H9 (cell line): ENCODE data around the gene EML5. TPM values are rescaled to one million over a fixed set of nuclear protein-coding genes. Genes with fewer than 3 reads are reported as not detected.

Experiments
- DNase-seq: peaks from one replicate; pipeline ENCODE4 v3.0.0-alpha.2; 2017
- H2AFZ ChIP-seq: one replicate; pipeline ENCODE4 v1.6.1; 2013; ENCODE audit warnings: mild to moderate bottlenecking, low read length, control low read depth, moderate library complexity
- H2AK5ac ChIP-seq: 2 replicates; pipeline ENCODE4 v1.6.1; 2013; ENCODE audit warnings: low read length, control low read depth, mixed read lengths; ENCODE audit not compliant: insufficient read length
- H2BK120ac ChIP-seq: one replicate; pipeline ENCODE4 v1.6.1; 2013; ENCODE audit warnings: low read depth, mild to moderate bottlenecking, low read length, control low read depth, inconsistent platforms; ENCODE audit not compliant: poor library complexity, severe bottlenecking
- H2BK12ac ChIP-seq: 2 replicates; pipeline ENCODE4 v1.6.1; 2013; ENCODE audit warnings: low read length, control low read depth, mixed read lengths, low read depth; ENCODE audit not compliant: insufficient read length
- H2BK15ac ChIP-seq: 2 replicates; pipeline ENCODE4 v1.6.1; 2013; ENCODE audit warnings: low read depth, low read length, control low read depth
- H2BK20ac ChIP-seq: one replicate; pipeline ENCODE4 v1.6.1; 2013; ENCODE audit warnings: low read depth, mild to moderate bottlenecking, low read length, control low read depth, inconsistent platforms; ENCODE audit not compliant: poor library complexity, severe bottlenecking
- H2BK5ac ChIP-seq: 2 replicates; pipeline ENCODE4 v1.6.1; 2013; ENCODE audit warnings: low read length, control low read depth, mixed read lengths; ENCODE audit not compliant: insufficient read length
- H3K14ac ChIP-seq: 2 replicates; pipeline ENCODE4 v1.6.1; 2013; ENCODE audit warnings: low read length, control low read depth; ENCODE audit not compliant: insufficient read depth
- H3K18ac ChIP-seq: 2 replicates; pipeline ENCODE4 v1.6.1; 2013; ENCODE audit warnings: low read depth, mild to moderate bottlenecking, mixed read lengths, low read length, control low read depth; ENCODE audit not compliant: insufficient read length
- H3K23ac ChIP-seq: 2 replicates; pipeline ENCODE4 v1.6.1; 2013; ENCODE audit warnings: low read length, control low read depth, mixed read lengths, low read depth; ENCODE audit not compliant: insufficient read length
- H3K23me2 ChIP-seq: 2 replicates; pipeline ENCODE4 v1.6.1; 2013; ENCODE audit warnings: low read depth, mild to moderate bottlenecking, mixed read lengths, low read length, control low read depth; ENCODE audit not compliant: insufficient read length, poor library complexity, severe bottlenecking
- H3K27ac ChIP-seq: 2 replicates; pipeline ENCODE4 v1.5.1; 2013; ENCODE audit warnings: low read length, control low read depth, mixed read lengths, low read depth; ENCODE audit not compliant: insufficient read length
- H3K27me3 ChIP-seq: 2 replicates; pipeline ENCODE4 v1.6.1; 2013; ENCODE audit warnings: low read length, control low read depth, inconsistent platforms; ENCODE audit not compliant: insufficient read depth
- H3K4ac ChIP-seq: 2 replicates; pipeline ENCODE4 v1.6.1; 2013; ENCODE audit warnings: low read depth, mild to moderate bottlenecking, control low read depth, inconsistent platforms, low read length, moderate library complexity
- H3K4me1 ChIP-seq: 2 replicates; pipeline ENCODE4 v1.6.1; 2013; ENCODE audit warnings: low read length, control low read depth, inconsistent platforms; ENCODE audit not compliant: insufficient read depth
- H3K4me2 ChIP-seq: 2 replicates; pipeline ENCODE4 v1.6.1; 2013; ENCODE audit warnings: low read length, control low read depth, mixed read lengths; ENCODE audit not compliant: insufficient read length, insufficient read depth
- H3K56ac ChIP-seq: 2 replicates; pipeline ENCODE4 v1.6.1; 2013; ENCODE audit warnings: low read depth, mild to moderate bottlenecking, mixed read lengths, low read length, control low read depth; ENCODE audit not compliant: insufficient read length
- H3K79me1 ChIP-seq: 2 replicates; pipeline ENCODE4 v1.6.1; 2013; ENCODE audit warnings: low read depth, mild to moderate bottlenecking, moderate library complexity, low read length, control low read depth, inconsistent platforms; ENCODE audit not compliant: insufficient read depth, poor library complexity, severe bottlenecking
- H3K79me2 ChIP-seq: 2 replicates; pipeline ENCODE4 v1.6.1; 2013; ENCODE audit warnings: low read length, control low read depth, inconsistent platforms; ENCODE audit not compliant: insufficient read depth
- H3K9ac ChIP-seq: 2 replicates; pipeline ENCODE4 v1.6.1; 2013; ENCODE audit warnings: low read length, control low read depth, mixed read lengths; ENCODE audit not compliant: insufficient read length; ENCODE audit errors: extremely low read depth
- H3K9me3 ChIP-seq: one replicate; pipeline ENCODE4 v1.6.1; 2013; ENCODE audit warnings: low read depth, low read length, inconsistent platforms; ENCODE audit not compliant: control insufficient read depth
- H3T11ph ChIP-seq: one replicate; pipeline ENCODE4 v1.6.1; 2013; ENCODE audit warnings: mild to moderate bottlenecking, low read length, control low read depth, inconsistent platforms
- H4K20me1 ChIP-seq: one replicate; pipeline ENCODE4 v1.6.1; 2013; ENCODE audit not compliant: control insufficient read depth, insufficient read length, insufficient read depth
- H4K5ac ChIP-seq: 2 replicates; pipeline ENCODE4 v1.6.1; 2013; ENCODE audit warnings: low read depth, mild to moderate bottlenecking, mixed read lengths, low read length, control low read depth; ENCODE audit not compliant: insufficient read length
- H4K8ac ChIP-seq: replicated peaks from 2 replicates; pipeline ENCODE4 v1.6.1; 2013; ENCODE audit warnings: low read length, control low read depth, mixed read lengths, low read depth; ENCODE audit not compliant: insufficient read length
- H4K91ac ChIP-seq: 2 replicates; pipeline ENCODE4 v1.6.1; 2013; ENCODE audit warnings: low read depth, mild to moderate bottlenecking, moderate library complexity, mixed read lengths, low read length, control low read depth; ENCODE audit not compliant: insufficient read length
- H3K27ac Mint-ChIP-seq, 3 experiments: 2 replicates in 2 of 3; 3 replicates in 1 of 3; pipeline ENCODE4 v1.8.0; 2020 to 2021; ENCODE audit warnings: mixed read lengths in 3 of 3, mild to moderate bottlenecking in 1 of 3, moderate library complexity in 1 of 3
- H3K27me3 Mint-ChIP-seq: 2 replicates; pipeline ENCODE4 v1.8.0; 2021; ENCODE audit warnings: low read depth, mild to moderate bottlenecking, moderate library complexity, mixed read lengths
- H3K36me3 Mint-ChIP-seq, 3 experiments: 2 replicates in 2 of 3; 3 replicates in 1 of 3; pipeline ENCODE4 v1.8.0; 2020 to 2021; ENCODE audit warnings: low read depth in 3 of 3, mixed read lengths in 3 of 3; ENCODE audit not compliant: insufficient read depth in 1 of 3
- H3K4me1 Mint-ChIP-seq, 2 experiments: 2 replicates each; pipeline ENCODE4 v1.8.0; 2020; ENCODE audit warnings: mixed read lengths in 2 of 2
- H3K4me3 Mint-ChIP-seq, 2 experiments: 2 replicates in 1 of 2; 3 replicates in 1 of 2; pipeline ENCODE4 v1.8.0; 2020 to 2021; ENCODE audit warnings: mild to moderate bottlenecking in 2 of 2, mixed read lengths in 2 of 2, moderate library complexity in 1 of 2
- H3K9me3 Mint-ChIP-seq, 2 experiments: 2 replicates in 1 of 2; 3 replicates in 1 of 2; pipeline ENCODE4 v1.8.0; 2020; ENCODE audit warnings: mild to moderate bottlenecking in 2 of 2, mixed read lengths in 2 of 2, moderate library complexity in 1 of 2
- total RNA-seq: library from RNA; stranded (reverse); gene quantifications from 2 replicates; pipeline ENCODE4 v1.2.1, GENCODE V29; 2021
- TF ChIP-seq, protein P1 (sequence below): fragments of 200-600 bp; sonication (generic); conservative IDR thresholded peaks from 3 replicates; pipeline ENCODE4 v1.8.0; 2021; ENCODE audit warnings: antibody characterized with exemption, mild to moderate bottlenecking

Gene EML5
- total RNA-seq, 1 experiment from 2014 or later, result 0.81 TPM

GRCh38 chr14:88628033-88628432 lies 164.7 kb downstream of the EML5 start:
- Mint-ChIP-seq H3K4me1 (no peaks in the 10 kb centered on the region), H3K27ac (no peak overlapping the region), H3K36me3 (no peaks in the 10 kb centered on the region)

More at GRCh38 chr14:88628033-88628432, 164.7 kb downstream of the EML5 start:
- H3K27ac ChIP-seq, result no peak overlapping the region
- no peak overlapping the region for H4K91ac ChIP-seq
- H3K4ac ChIP-seq, result no peak overlapping the region
- no peaks in the 10 kb centered on the region for H3K4me1 ChIP-seq
- no peaks in the 10 kb centered on the region for H3K79me1 ChIP-seq
- no peak for DNase-seq
- no peaks in the 10 kb centered on the region for H3K79me2 ChIP-seq
- H2BK5ac ChIP-seq, result no peak overlapping the region
- no peak overlapping the region for H2BK120ac ChIP-seq
- no peaks in the 10 kb centered on the region for H4K20me1 ChIP-seq
- Mint-ChIP-seq H3K4me3 (no peak overlapping the region), H3K9me3 (no peaks in the 10 kb centered on the region), H3K27me3 (no peaks in the 10 kb centered on the region)
- no peak overlapping the region for H2BK20ac ChIP-seq
- TF ChIP-seq, protein P1, sequence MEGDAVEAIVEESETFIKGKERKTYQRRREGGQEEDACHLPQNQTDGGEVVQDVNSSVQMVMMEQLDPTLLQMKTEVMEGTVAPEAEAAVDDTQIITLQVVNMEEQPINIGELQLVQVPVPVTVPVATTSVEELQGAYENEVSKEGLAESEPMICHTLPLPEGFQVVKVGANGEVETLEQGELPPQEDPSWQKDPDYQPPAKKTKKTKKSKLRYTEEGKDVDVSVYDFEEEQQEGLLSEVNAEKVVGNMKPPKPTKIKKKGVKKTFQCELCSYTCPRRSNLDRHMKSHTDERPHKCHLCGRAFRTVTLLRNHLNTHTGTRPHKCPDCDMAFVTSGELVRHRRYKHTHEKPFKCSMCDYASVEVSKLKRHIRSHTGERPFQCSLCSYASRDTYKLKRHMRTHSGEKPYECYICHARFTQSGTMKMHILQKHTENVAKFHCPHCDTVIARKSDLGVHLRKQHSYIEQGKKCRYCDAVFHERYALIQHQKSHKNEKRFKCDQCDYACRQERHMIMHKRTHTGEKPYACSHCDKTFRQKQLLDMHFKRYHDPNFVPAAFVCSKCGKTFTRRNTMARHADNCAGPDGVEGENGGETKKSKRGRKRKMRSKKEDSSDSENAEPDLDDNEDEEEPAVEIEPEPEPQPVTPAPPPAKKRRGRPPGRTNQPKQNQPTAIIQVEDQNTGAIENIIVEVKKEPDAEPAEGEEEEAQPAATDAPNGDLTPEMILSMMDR, result no peak
- no peak overlapping the region for H3K18ac ChIP-seq
- no peaks in the 10 kb centered on the region for H3K23me2 ChIP-seq
- H3K23ac ChIP-seq, result no peak overlapping the region
- no peak overlapping the region for H3K14ac ChIP-seq
- no peak overlapping the region for H3K9ac ChIP-seq
- no peak overlapping the region for H2BK12ac ChIP-seq
- no peak overlapping the region for H3T11ph ChIP-seq
- H2AK5ac ChIP-seq, result no peak overlapping the region
- no peak overlapping the region for H3K4me2 ChIP-seq
- H2BK15ac ChIP-seq, result no peak overlapping the region
- no peak overlapping the region for H4K5ac ChIP-seq
- no peaks in the 10 kb centered on the region for H3K27me3 ChIP-seq
- H3K56ac ChIP-seq, result no peak overlapping the region
- no peak overlapping the region for H4K8ac ChIP-seq
- H2AFZ ChIP-seq, result no peak overlapping the region
- no peaks in the 10 kb centered on the region for H3K9me3 ChIP-seq
